C4-2B (cell line): ENCODE data around the gene ABHD12.

Source experiments
- H3K27ac ChIP-seq: fragments of 450-650 bp; 2 replicates; pipeline ENCODE4 v1.5.1; 2017
- ZFX ChIP-seq: fragments of 450-650 bp; IDR thresholded peaks from 2 replicates; pipeline ENCODE4 v1.6.1; 2017
- TF ChIP-seq, protein P1 (sequence below): fragments of 450-650 bp; conservative IDR thresholded peaks from 2 replicates; pipeline ENCODE4 v1.5.1; 2017; ENCODE audit warnings: mild to moderate bottlenecking

ABHD12 gene

DNA sequence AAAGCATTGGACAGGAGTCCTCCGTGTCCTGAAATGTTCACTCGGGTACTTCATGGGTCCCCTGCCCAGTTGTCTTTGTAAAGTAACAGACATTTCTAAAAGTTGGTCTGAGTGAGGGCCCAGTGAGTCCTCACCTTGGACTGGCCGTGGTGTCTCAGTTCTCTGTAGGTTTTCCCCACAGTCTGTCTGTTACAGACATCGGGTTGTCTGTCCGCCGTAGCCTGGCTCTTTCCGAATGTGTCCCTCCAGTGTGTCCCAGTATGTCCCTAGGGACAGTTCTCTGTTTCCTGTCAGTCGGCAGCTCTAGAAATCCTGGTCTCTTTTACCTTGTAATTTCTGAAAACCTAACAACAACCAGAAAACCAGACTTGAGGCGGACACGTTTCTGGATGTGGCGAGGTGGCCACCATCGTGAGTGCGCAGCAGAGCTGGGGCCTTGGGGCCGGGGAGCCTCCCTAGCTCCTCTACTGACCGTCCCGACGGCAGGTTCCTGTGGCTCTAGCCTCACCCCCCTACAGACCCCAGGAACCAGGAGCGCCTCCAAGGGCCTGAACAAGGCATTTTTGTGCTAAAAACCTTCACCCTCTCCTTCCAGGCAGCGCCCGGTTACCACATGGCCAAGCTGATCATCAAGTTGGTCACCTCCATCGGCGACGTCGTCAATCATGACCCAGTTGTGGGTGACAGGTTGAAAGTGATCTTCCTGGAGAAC is 100.6 kb downstream of the ABHD12 start:
- TF ChIP-seq ZFX, result no peak
- TF ChIP-seq, protein P1, sequence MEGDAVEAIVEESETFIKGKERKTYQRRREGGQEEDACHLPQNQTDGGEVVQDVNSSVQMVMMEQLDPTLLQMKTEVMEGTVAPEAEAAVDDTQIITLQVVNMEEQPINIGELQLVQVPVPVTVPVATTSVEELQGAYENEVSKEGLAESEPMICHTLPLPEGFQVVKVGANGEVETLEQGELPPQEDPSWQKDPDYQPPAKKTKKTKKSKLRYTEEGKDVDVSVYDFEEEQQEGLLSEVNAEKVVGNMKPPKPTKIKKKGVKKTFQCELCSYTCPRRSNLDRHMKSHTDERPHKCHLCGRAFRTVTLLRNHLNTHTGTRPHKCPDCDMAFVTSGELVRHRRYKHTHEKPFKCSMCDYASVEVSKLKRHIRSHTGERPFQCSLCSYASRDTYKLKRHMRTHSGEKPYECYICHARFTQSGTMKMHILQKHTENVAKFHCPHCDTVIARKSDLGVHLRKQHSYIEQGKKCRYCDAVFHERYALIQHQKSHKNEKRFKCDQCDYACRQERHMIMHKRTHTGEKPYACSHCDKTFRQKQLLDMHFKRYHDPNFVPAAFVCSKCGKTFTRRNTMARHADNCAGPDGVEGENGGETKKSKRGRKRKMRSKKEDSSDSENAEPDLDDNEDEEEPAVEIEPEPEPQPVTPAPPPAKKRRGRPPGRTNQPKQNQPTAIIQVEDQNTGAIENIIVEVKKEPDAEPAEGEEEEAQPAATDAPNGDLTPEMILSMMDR, result no peak

DNA sequence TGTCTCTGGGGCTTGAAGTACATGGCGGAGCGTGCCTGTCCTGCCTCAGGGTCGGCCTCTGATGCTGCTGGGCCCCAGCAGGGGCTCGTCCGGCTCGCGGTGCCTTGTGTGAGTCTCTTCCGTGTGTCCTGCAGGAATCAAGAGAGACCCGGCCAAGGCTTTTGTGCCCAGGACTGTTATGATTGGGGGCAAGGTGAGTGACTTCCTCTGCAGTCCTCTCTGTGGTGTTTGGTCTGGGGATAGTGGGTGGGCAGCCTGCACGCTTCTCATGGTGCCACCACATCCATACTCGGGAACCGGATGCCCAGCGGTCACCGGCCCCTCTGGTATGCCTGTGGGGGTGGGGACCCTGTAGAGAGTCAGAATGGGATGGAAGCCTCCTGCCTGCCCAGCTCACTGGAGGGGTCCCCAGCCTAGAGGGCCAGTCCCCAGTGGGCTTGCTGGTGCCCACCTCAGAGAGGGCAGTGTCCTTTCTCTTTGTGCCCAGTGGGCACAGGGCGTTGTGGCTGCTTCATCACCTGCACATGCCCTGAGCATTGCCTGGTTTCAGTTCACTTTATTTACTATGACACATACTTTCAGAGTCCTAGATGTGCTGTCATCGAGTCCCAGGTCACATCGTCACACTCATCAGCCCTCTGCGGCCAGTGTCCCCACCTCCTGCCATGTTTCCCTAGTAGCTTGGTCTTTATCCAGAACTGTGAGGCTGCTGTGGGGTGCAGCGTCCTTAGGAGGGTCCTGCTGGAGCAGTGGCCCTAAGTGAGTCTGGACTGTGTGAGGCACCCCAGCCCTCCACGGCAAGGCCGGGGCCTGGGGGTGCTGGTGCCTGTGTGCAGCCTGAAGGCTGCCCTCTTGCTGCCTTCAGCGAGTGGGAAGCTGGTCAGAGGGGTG is 102.1 kb downstream of the ABHD12 start:
- no peak overlapping the region for H3K27ac ChIP-seq
- TF ChIP-seq ZFX, result no peak
- TF ChIP-seq, protein P1, result no peak

More for the DNA sequence above, 100.6 kb downstream of the ABHD12 start:
- no peak overlapping the region for H3K27ac ChIP-seq

DNA sequence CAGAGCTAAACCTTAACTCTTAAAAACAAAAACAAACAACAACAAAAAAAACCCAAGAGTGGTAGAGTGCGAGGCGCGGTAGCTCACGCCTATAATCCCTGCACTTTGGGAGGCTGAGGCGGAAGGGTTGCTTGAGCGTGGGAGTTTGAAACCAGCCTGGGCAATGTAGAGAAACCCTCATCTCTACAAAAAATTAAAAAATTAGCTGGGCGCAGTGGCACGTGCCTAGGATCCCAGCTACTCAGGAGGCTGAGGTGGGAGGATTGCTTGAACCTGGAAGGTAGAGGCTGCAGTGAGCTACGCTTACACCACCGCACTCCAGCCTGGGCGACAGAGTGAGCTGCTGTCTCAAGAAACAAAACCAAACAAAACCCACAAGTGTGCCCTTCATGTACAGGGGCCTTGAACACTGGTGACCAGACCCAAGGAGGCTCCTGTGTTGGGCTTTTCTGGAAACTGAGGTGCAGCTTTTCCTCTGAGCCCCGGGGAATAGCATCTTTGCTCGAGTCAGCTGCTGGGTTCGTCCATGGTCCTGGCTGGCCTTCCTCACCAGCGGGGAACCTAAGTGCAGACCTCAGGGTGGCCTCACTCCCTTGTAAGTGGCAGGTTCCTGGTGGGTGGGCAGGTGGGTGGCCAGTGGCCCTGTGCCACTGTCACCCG is 102.9 kb downstream of the ABHD12 start:
- TF ChIP-seq ZFX, result no peak
- TF ChIP-seq, protein P1, result no peak
- H3K27ac ChIP-seq, result no peak overlapping the region

DNA sequence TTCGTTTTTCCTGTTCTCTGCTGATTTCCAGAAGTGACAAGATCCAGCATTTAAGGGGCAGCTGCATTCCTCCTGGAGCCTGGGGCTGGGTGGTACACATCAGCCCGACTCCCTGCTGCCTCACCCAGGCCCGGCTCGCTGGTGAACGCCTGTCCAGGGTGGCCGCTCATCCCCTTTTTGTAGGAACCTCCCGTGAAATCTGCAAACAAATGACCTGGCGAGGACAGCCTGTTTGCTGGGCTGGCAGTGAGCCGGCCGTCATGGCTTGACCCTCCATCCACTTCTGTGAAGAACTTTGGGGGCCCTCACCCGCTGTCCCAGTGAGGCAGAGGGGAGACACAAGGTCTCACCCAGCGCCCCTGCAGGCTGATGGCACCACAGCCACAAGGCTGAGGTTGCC is 103.7 kb downstream of the ABHD12 start:
- no peak overlapping the region for H3K27ac ChIP-seq
- TF ChIP-seq, protein P1, result no peak
- no peak for TF ChIP-seq ZFX

DNA sequence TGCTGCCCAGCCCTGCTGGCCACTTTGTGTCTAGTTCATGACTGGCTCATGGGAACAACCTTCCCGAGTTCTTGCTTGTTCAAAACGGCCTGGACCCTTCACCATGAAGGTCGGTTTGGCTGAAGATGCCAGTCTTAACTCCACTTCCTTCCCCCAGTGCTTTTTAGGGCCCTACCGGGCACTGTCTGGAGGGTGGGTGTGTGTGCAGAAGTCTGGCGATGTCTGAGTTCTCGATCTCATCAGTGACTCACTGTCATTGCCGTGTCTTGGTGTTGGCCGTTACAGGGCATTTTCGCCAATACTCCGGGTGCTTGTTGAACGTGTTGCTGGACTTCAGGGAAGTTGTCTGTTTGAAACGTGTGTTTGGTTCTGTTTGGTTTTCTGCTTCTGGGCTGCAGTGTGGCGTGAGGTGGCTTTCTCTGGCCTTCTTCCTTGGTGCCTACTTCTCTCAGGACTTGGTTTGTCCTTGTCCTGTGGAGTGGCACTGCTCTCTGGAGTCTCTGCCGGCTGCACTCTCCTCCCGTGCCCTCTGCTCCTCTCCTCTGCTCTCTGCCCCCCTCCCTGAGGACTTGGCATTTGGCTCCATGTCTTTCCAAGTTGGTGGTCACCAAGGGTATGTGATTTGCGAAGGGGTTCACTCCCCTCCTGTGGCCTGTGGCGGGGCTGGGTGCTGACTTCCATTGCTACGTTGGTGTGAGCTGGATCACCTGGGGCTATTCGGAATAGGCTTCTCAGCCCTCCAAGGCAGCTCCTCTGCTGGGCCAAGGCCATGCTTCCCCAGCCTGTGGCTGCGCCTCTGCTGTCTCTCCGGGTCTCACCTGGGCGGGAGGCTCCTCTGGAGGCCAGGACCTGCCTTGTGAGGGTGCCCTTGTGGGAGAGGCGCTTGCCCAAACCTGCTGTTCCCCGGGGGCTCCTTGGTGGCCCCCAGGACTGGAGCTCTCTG is 104.5 kb downstream of the ABHD12 start:
- H3K27ac ChIP-seq, result no peak overlapping the region

DNA sequence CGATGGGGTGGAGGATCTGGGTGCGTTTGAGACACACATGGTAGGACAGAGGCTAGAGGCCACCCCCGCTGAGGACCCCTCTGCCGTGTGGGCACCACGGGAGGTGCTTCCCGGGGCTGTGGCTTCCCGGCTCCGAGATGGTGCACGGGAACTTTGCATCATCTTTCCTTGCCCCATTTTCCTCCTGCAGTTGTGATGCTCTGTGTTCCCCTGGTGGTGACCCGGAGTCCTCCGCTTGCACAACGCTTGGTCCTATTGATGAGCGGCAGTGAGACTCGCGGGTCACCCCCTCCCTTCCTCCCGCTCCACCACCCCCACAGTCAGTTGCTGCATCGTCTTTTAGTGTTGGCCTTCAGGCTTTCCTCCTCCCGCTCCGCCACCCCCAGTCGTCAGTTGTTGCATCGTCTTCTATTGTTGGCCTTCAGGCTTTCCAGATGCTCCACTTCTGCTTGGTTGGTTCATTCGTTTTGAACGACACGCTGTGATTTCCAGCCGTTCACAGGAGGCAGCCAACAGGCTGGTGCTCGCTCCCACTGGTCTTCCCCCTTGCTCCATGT is 105.5 kb downstream of the ABHD12 start:
- no peak overlapping the region for H3K27ac ChIP-seq

More for the DNA sequence above, 104.5 kb downstream of the ABHD12 start:
- no peak for TF ChIP-seq ZFX
- TF ChIP-seq, protein P1, result no peak

More for the DNA sequence above, 105.5 kb downstream of the ABHD12 start:
- no peak for TF ChIP-seq ZFX
- TF ChIP-seq, protein P1, result no peak
